GM12878 (cell line): ENCODE results near the gene DCAF8. TPM values are rescaled to one million over a fixed set of nuclear protein-coding genes. Genes with fewer than 3 reads are reported as not detected.

ENCODE experiments used
- ATAC-seq: fragments of 200-7000 bp; cut with Tn5 transposase; 3 replicates; pipeline ENCODE4 v1.9.1; 2020; ENCODE audit warnings: mild to moderate bottlenecking, moderate library complexity
- BruUV-seq: library from RNA; stranded (reverse); fragments of 400-500 nt; replicated peaks from 2 replicates; lab custom pipeline; 2021; lab: Mats Ljungman, UMichigan
- CTCF ChIA-PET: fragments of 300-600 bp; sonication (Branson Sonifier 250); formaldehyde crosslinking; extraction: SDS; loops from one replicate; lab custom pipeline; 2021; ENCODE audit warnings: inconsistent platforms; lab: Yijun Ruan, JAX
- POLR2A ChIA-PET: fragments of 350-600 bp; formaldehyde crosslinking; extraction: SDS; loops from one replicate; lab custom pipeline; 2021; ENCODE audit warnings: inconsistent platforms; lab: Charles Lee
- RAD21 ChIA-PET: fragments of 300-600 bp; sonication (Branson Sonifier 250); formaldehyde crosslinking; loops from one replicate; lab custom pipeline; 2023; ENCODE audit warnings: antibody characterized with exemption; ENCODE audit not compliant: unreplicated experiment; lab: Charles Lee
- SMC1A ChIA-PET: fragments of 300-600 bp; sonication (Branson Sonifier 250); formaldehyde crosslinking; loops from one replicate; lab custom pipeline; 2023; ENCODE audit not compliant: unreplicated experiment, uncharacterized antibody; lab: Charles Lee
- DNase-seq: peaks from one replicate; pipeline ENCODE4 v3.0.0-alpha.2; 2011; ENCODE audit warnings: low read depth, low spot score
- FAIRE-seq: peaks from 3 replicates; lab custom pipeline; 2011; peaks lifted over from hg19 to GRCh38; lab: Jason Lieb, UNC
- H2AFZ ChIP-seq: 2 replicates; pipeline ENCODE4 v1.6.0; 2011; ENCODE audit warnings: low read depth, low read length, control low read depth; ENCODE audit not compliant: control insufficient read depth
- H3K27ac ChIP-seq: 2 replicates; pipeline ENCODE4 v1.5.1; 2011; ENCODE audit warnings: control low read depth; ENCODE audit not compliant: control insufficient read depth, insufficient read depth
- H3K27me3 ChIP-seq, 2 experiments: replicated peaks in 1 of 2; 2 replicates each; pipeline versions ENCODE4 v1.6.0 to v1.6.1; 2011; ENCODE audit warnings: low read length in 1 of 2; ENCODE audit not compliant: control insufficient read depth in 2 of 2, insufficient read depth in 2 of 2
- H3K36me3 ChIP-seq, 2 experiments: 2 replicates each; pipeline ENCODE4 v1.5.1; 2011; ENCODE audit warnings: low read length in 1 of 2; ENCODE audit not compliant: control insufficient read depth in 2 of 2, insufficient read depth in 2 of 2
- H3K4me1 ChIP-seq: 2 replicates; pipeline ENCODE4 v1.6.1; 2011; ENCODE audit warnings: mild to moderate bottlenecking, low read length, moderate library complexity, mixed read lengths; ENCODE audit not compliant: control insufficient read depth, insufficient read depth
- H3K4me2 ChIP-seq: 2 replicates; pipeline ENCODE4 v1.6.0; 2011; ENCODE audit warnings: control low read depth; ENCODE audit not compliant: control insufficient read depth, insufficient read depth
- H3K4me3 ChIP-seq: fragments of 200-600 bp; sonication (generic); 2 replicates; pipeline ENCODE4 v1.5.1; 2016
- H3K79me2 ChIP-seq: 2 replicates; pipeline ENCODE4 v1.6.0; 2011; ENCODE audit warnings: low read length; ENCODE audit not compliant: control insufficient read depth, insufficient read depth
- H3K9ac ChIP-seq: 2 replicates; pipeline ENCODE4 v1.8.0; 2011; ENCODE audit warnings: low read length, control low read depth, mixed read lengths; ENCODE audit not compliant: control insufficient read depth, insufficient read depth
- H3K9me3 ChIP-seq: replicated peaks from 3 replicates; pipeline ENCODE4 v1.5.1; 2011; ENCODE audit warnings: mild to moderate bottlenecking, low read length; ENCODE audit not compliant: control insufficient read depth, insufficient read depth
- H4K20me1 ChIP-seq: 2 replicates; pipeline ENCODE4 v1.6.0; 2011; ENCODE audit not compliant: control insufficient read depth, insufficient read depth
- BHLHE40 ChIP-seq, 2 experiments: fragments of 450-650 bp in 1 of 2; IDR thresholded peaks; 2 replicates each; pipeline ENCODE4 v1.6.1; 2011 to 2017; ENCODE audit warnings: low read depth in 2 of 2, borderline replicate concordance in 1 of 2, improper control_type of control experiment in 1 of 2, low read length in 1 of 2, mild to moderate bottlenecking in 1 of 2
- BMI1 ChIP-seq: fragments of 450-650 bp; IDR thresholded peaks from 2 replicates; pipeline ENCODE4 v1.6.1; 2016; ENCODE audit warnings: mild to moderate bottlenecking, moderate library complexity, borderline replicate concordance
- CEBPB ChIP-seq, 2 experiments: fragments of 150-350 bp in 1 of 2; IDR thresholded peaks; 2 replicates each; pipeline ENCODE4 v1.6.1; 2012 to 2014; ENCODE audit warnings: low read depth in 2 of 2, low read length in 2 of 2, borderline replicate concordance in 1 of 2, inconsistent platforms in 1 of 2
- CHD2 ChIP-seq: IDR thresholded peaks from 2 replicates; pipeline ENCODE4 v1.6.1; 2011; ENCODE audit warnings: low read depth, low read length, improper control_type of control experiment, borderline replicate concordance
- EED ChIP-seq: sonication (generic); IDR thresholded peaks from 2 replicates; pipeline ENCODE4 v1.6.1; 2016; ENCODE audit warnings: antibody characterized with exemption, low read depth
- EZH2 ChIP-seq: IDR thresholded peaks from 2 replicates; pipeline ENCODE4 v1.6.1; 2012; ENCODE audit warnings: low read depth, mild to moderate bottlenecking, control low read depth, inconsistent platforms, low read length, borderline replicate concordance; ENCODE audit not compliant: control insufficient read depth
- MEF2B ChIP-seq: fragments of 450-650 bp; IDR thresholded peaks from 2 replicates; pipeline ENCODE4 v1.6.1; 2018; ENCODE audit warnings: mild to moderate bottlenecking, moderate library complexity; ENCODE audit not compliant: partially characterized antibody, poor library complexity, severe bottlenecking
- NFYB ChIP-seq: IDR thresholded peaks from 2 replicates; pipeline ENCODE4 v1.6.1; 2011; ENCODE audit warnings: low read depth, mild to moderate bottlenecking, low read length, improper control_type of control experiment, moderate library complexity; ENCODE audit not compliant: insufficient read depth
- PML ChIP-seq: IDR thresholded peaks from 2 replicates; pipeline ENCODE4 v1.6.1; 2012; ENCODE audit warnings: low read length, inconsistent platforms
- RAD21 ChIP-seq: IDR thresholded peaks from 2 replicates; pipeline ENCODE4 v1.6.1; 2011; ENCODE audit warnings: mild to moderate bottlenecking, low read depth, low read length, moderate library complexity; ENCODE audit not compliant: insufficient read depth
- RB1 ChIP-seq: fragments of 450-650 bp; formaldehyde crosslinking; IDR thresholded peaks from 2 replicates; pipeline ENCODE4 v1.6.1; 2017; ENCODE audit warnings: mild to moderate bottlenecking, borderline replicate concordance
- SIX5 ChIP-seq: IDR thresholded peaks from 2 replicates; pipeline ENCODE4 v1.6.1; 2011; ENCODE audit warnings: mild to moderate bottlenecking, low read depth, low read length, moderate library complexity; ENCODE audit not compliant: severe bottlenecking
- WGBS: methylation state at CpG from one replicate; pipeline ENCODE4 v1.1.6; 2016; ENCODE audit warnings: low lambda C conversion rate; ENCODE audit not compliant: insufficient replicate concordance, insufficient coverage; ENCODE audit errors: missing lambda C conversion rate; 5-methylcytosine and 5-hydroxymethylcytosine counted together
- in situ Hi-C: fragments of 300-500 bp; cut with MboI; formaldehyde crosslinking; loops from 9 replicates; pipeline ENCODE4 v1.14.3; 2018; ENCODE audit warnings: mixed read lengths
- intact Hi-C: fragments of 100-400 bp; cut with micrococcal nuclease; formaldehyde crosslinking; loops from one replicate; pipeline ENCODE4 v1.14.2; 2022; ENCODE audit not compliant: unreplicated experiment
- polyA plus RNA-seq, 11 experiments: library from polyadenylated mRNA; depleted of rRNA in 4 of 11; unstranded in 6 of 11; stranded (reverse) in 5 of 11; fragments of >200 nt; fragmentation: Nextera tagmentation in 4 of 11; fragmentation: Illumina TruSeq in 1 of 11; extraction: Ambion mirVana in 4 of 11; extraction: Trizol in 1 of 11; gene quantifications; 1 replicate in 1 of 11; 2 replicates in 10 of 11; pipeline versions ENCODE4 v1.2.1 to v1.2.3, GENCODE V29; 2011 to 2016; ENCODE audit warnings: inconsistent platforms in 2 of 11, missing spikeins in 2 of 11, low read depth in 1 of 11
- total RNA-seq, 4 experiments: library from RNA; depleted of rRNA in 3 of 4; stranded (reverse); fragments of >200 nt in 3 of 4; fragmentation: Illumina TruSeq in 1 of 4; extraction: Trizol in 1 of 4; gene quantifications; 2 replicates each; pipeline versions ENCODE4 v1.2.1 to v1.2.3, GENCODE V29; 2013 to 2021
- TF ChIP-seq, protein P1 (sequence below): IDR thresholded peaks from 2 replicates; pipeline ENCODE4 v1.6.1; 2011; ENCODE audit warnings: low read depth, mild to moderate bottlenecking, low read length, moderate library complexity, borderline replicate concordance; ENCODE audit errors: extremely low read depth
- TF ChIP-seq, protein P2 (sequence below): IDR thresholded peaks from 2 replicates; pipeline ENCODE4 v1.6.1; 2012; ENCODE audit warnings: low read depth, low read length, improper control_type of control experiment
- TF ChIP-seq, protein P3 (sequence below): fragments of 450-650 bp; IDR thresholded peaks from 2 replicates; pipeline ENCODE4 v1.6.1; 2018; ENCODE audit warnings: borderline replicate concordance, mild to moderate bottlenecking; ENCODE audit not compliant: partially characterized antibody
- TF ChIP-seq, protein P4 (sequence below): fragments of 150-350 bp; IDR thresholded peaks from 2 replicates; pipeline ENCODE4 v1.6.1; 2014; ENCODE audit warnings: mild to moderate bottlenecking, low read depth, low read length
- TF ChIP-seq, protein P5 (sequence below): fragments of 450-650 bp; IDR thresholded peaks from 2 replicates; pipeline ENCODE4 v1.6.1; 2016; ENCODE audit warnings: mild to moderate bottlenecking

Gene DCAF8
- total and polyA plus RNA-seq, 10 of the 15 experiments (the other 5 are each of a cell fraction or from before 2014, with no cell fraction given) = 10.4 to 152 (median 84.6) TPM

DNA sequence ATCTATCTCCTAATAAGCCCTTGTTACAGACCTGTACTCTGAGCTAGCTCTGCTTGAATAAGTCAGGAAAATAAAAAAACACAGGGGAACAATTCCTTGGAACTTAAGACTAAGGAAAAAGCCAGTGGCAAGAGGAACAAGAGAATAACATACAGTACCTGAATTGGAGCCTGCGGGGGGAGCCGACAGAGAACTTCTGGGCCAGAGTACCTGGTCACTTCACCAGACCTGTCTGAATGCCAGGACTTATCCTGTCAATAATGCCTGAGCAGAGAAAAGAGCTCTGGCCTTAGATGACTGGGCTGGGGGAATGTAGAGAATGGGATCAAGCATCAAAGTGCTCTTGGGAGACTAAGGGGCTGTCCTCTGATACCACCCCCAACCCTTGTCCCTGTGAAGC, 42.0 kb downstream of the DCAF8 start:
- no peaks in the 10 kb centered on the region for H4K20me1 ChIP-seq
- peaks cover 31% of the 10 kb centered on the region in 2 experiments for H3K36me3 ChIP-seq
- no peaks in the 10 kb centered on the region for H3K4me1 ChIP-seq
- POLR2A ChIA-PET = interaction anchor here (0.8 to 1.4 kb wide), 3 partner anchors 9 to 12 kb away, joined by 3 read pairs; no protein-coding TSS in a partner anchor
- H3K4me2 ChIP-seq = no peak overlapping the region
- RAD21 ChIA-PET = interaction anchor here (1.0 to 4.0 kb wide), 10 partner anchors 13 to 119 kb away, joined by 3 to 35 read pairs (median 8); partner anchors contain the start of genes CASQ1, DCAF8 and PEX19
- no peak overlapping the region for H3K9ac ChIP-seq
- BruUV-seq = no TSS peak
- no peak overlapping the region for H2AFZ ChIP-seq
- SMC1A ChIA-PET = interaction anchor here (0.9 to 4.9 kb wide), 15 partner anchors 9 to 120 kb away, joined by 3 to 51 read pairs (median 6); partner anchors contain the start of genes CASQ1 and PEX19
- no peak for DNase-seq
- intact Hi-C loops = no loop called here
- no peaks in the 10 kb centered on the region for H3K27me3 ChIP-seq
- no peak overlapping the region for H3K27ac ChIP-seq
- no peak for ATAC-seq
- in situ Hi-C loops = no loop called here
- no peak overlapping the region for H3K4me3 ChIP-seq
- WGBS = 93% methylated on average over 2 of the region's 2 CpGs
- CTCF ChIA-PET = interaction anchor here (0.6 to 6.7 kb wide), 21 partner anchors 8 to 143 kb away, joined by 3 to 82 read pairs (median 8); partner anchors contain the start of genes CASQ1, IGSF8 and PEA15
- H3K79me2 ChIP-seq = no peaks in the 10 kb centered on the region
- FAIRE-seq = no peak
- H3K9me3 ChIP-seq = no peaks in the 10 kb centered on the region
- TF ChIP-seq, protein P1, sequence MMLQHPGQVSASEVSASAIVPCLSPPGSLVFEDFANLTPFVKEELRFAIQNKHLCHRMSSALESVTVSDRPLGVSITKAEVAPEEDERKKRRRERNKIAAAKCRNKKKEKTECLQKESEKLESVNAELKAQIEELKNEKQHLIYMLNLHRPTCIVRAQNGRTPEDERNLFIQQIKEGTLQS = no peak
- TF ChIP-seq CHD2 (no peak), EED (no peak), BMI1 (no peak), CEBPB (IDR thresholded peaks at IDR 0.05; ENCODE audit: borderline replicate concordance in 1 of 2, low read depth in 2 of 2, low read length in 2 of 2) (no peak), RAD21 (no peak), BHLHE40 (IDR thresholded peaks at IDR 0.05; ENCODE audit: borderline replicate concordance in 1 of 2, low read depth in 2 of 2, low read length in 1 of 2) (no peak), RB1 (no peak), NFYB (no peak), EZH2 (no peak), PML (no peak), SIX5 (no peak), MEF2B (no peak)
- TF ChIP-seq, protein P2, sequence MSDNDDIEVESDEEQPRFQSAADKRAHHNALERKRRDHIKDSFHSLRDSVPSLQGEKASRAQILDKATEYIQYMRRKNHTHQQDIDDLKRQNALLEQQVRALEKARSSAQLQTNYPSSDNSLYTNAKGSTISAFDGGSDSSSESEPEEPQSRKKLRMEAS = no peak
- TF ChIP-seq, protein P3, sequence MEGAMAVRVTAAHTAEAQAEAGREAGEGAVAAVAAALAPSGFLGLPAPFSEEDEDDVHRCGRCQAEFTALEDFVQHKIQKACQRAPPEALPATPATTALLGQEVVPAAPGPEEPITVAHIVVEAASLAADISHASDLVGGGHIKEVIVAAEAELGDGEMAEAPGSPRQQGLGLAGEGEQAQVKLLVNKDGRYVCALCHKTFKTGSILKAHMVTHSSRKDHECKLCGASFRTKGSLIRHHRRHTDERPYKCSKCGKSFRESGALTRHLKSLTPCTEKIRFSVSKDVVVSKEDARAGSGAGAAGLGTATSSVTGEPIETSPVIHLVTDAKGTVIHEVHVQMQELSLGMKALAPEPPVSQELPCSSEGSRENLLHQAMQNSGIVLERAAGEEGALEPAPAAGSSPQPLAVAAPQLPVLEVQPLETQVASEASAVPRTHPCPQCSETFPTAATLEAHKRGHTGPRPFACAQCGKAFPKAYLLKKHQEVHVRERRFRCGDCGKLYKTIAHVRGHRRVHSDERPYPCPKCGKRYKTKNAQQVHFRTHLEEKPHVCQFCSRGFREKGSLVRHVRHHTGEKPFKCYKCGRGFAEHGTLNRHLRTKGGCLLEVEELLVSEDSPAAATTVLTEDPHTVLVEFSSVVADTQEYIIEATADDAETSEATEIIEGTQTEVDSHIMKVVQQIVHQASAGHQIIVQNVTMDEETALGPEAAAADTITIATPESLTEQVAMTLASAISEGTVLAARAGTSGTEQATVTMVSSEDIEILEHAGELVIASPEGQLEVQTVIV = no peak
- TF ChIP-seq, protein P4, sequence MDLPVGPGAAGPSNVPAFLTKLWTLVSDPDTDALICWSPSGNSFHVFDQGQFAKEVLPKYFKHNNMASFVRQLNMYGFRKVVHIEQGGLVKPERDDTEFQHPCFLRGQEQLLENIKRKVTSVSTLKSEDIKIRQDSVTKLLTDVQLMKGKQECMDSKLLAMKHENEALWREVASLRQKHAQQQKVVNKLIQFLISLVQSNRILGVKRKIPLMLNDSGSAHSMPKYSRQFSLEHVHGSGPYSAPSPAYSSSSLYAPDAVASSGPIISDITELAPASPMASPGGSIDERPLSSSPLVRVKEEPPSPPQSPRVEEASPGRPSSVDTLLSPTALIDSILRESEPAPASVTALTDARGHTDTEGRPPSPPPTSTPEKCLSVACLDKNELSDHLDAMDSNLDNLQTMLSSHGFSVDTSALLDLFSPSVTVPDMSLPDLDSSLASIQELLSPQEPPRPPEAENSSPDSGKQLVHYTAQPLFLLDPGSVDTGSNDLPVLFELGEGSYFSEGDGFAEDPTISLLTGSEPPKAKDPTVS = no peak
- TF ChIP-seq, protein P5, sequence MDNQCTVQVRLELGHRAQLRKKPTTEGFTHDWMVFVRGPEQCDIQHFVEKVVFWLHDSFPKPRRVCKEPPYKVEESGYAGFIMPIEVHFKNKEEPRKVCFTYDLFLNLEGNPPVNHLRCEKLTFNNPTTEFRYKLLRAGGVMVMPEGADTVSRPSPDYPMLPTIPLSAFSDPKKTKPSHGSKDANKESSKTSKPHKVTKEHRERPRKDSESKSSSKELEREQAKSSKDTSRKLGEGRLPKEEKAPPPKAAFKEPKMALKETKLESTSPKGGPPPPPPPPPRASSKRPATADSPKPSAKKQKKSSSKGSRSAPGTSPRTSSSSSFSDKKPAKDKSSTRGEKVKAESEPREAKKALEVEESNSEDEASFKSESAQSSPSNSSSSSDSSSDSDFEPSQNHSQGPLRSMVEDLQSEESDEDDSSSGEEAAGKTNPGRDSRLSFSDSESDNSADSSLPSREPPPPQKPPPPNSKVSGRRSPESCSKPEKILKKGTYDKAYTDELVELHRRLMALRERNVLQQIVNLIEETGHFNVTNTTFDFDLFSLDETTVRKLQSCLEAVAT = no peak
